Placental epithelial cell (primary cell): ENCODE data around the gene PDLIM1. TPM values are rescaled to one million over a fixed set of nuclear protein-coding genes. Genes with fewer than 3 reads are reported as not detected.

Experiments used
- total RNA-seq: library from RNA; depleted of rRNA; stranded (reverse); fragments of >200 nt; gene quantifications from 2 replicates; pipeline ENCODE4 v1.2.3, GENCODE V29; 2012

Gene PDLIM1, protein sequence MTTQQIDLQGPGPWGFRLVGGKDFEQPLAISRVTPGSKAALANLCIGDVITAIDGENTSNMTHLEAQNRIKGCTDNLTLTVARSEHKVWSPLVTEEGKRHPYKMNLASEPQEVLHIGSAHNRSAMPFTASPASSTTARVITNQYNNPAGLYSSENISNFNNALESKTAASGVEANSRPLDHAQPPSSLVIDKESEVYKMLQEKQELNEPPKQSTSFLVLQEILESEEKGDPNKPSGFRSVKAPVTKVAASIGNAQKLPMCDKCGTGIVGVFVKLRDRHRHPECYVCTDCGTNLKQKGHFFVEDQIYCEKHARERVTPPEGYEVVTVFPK
- 205 and 290 TPM in 2 replicates for total RNA-seq

DNA sequence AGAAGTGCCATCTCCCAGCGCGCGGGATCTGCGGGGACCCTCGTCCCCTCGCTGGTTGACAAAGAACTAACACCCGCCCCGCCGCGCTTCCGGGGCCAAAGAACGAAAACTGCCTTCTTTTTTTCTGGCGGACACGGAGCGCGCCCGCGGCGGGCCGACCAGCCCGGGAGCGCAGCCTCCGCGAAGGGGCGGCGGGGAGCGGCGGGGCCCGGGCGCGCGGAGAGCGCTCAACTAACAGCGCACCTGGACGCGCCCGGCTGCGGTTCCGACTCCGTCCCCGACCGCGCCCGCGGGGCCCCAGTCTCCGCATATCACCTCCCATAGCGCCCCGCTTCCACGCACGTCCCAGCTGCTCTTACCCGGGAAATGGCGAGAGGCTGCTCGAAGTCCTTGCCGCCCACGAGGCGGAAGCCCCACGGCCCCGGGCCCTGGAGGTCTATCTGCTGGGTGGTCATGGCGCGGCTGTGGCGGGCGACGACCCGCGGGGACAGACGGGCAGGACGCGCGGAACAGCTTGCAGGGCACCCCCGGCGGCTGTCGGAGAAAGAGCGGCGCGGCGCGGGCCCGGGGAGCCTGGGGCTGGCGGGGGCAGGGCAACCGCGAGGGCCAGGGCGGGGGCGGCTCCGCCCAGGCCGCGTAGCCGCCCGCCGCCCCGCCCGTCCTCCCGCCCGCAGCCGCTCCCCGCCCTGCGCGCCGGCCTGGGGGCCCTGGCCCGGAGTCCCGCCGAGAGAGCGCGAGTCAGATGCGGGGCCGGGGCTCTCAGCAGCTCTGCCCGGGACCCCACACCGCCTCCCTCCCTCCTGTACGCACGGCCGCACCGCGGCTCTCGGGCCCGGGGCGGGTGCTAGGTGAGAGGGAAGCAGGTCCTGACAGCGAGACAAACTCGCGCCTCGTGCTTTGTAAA is at the start of gene PDLIM1:
Gene PDLIM1, minus strand, starts transcription at position 543 of the 904 bp plus-strand sequence. Its CDS starts 88 bp downstream, at position 455.

DNA sequence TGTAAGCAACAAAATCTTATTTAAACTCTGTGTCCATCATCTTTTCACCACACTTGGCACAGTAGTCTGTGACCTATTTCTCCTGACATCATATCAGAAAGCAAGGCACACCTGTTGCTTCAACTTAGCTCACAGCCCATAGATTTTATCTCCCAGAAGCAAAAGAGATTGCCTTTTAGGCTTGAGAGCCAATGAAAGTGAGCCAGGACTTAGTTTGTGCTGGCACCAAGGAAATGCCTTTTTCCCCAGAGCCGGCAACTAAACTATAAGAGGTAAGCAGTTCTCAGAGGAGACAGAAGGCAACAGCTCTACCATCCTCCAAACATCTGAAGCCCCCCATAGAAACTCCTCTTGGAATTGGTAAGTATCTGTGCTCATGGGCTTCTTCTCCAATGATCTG is 96.9 kb downstream of the PDLIM1 start, which contains the start of gene ACSM6:
Gene ACSM6, plus strand, starts transcription at position 295 of the 400 bp plus-strand sequence. CDS start 248 bp downstream, outside the sequence.

Other genes starting within 250 kb of the PDLIM1 start
- gene CYP2C8, start 221.5 kb downstream of the PDLIM1 start, total RNA-seq: 0.39 TPM in 1 of 2 replicates, not detected in the other
- not detected in 2 replicates for gene ACSM6, start 96.8 kb downstream of the PDLIM1 start, total RNA-seq